CD4-positive, CD25-positive, alpha-beta regulatory T cell (primary cell): Measurements from ENCODE around the gene SLC25A45. TPM values are rescaled to one million over a fixed set of nuclear protein-coding genes. Genes with fewer than 3 reads are reported as not detected.

ENCODE experiments used
- ATAC-seq, 2 donors: fragments of 150-1000 bp; cut with Tn5 transposase; one replicate each; pipeline ENCODE4 v1.10.0; 2021; ENCODE audit warnings: low read depth in 2 of 2, moderate number of reproducible peaks in 2 of 2, moderate library complexity in 1 of 2
- DNase-seq, 3 donors: peaks; one replicate each; pipeline versions ENCODE4 v3.0.0 to v3.0.0-alpha.2; 2012 to 2022; ENCODE audit warnings: mixed read lengths in 1 of 3
- H3K27ac ChIP-seq: one replicate; pipeline ENCODE4 v1.7.0; 2013; ENCODE audit warnings: mild to moderate bottlenecking, low read length; ENCODE audit not compliant: insufficient read depth, poor library complexity, severe bottlenecking
- H3K27me3 ChIP-seq: one replicate; pipeline ENCODE4 v1.7.0; 2013; ENCODE audit warnings: low read length; ENCODE audit not compliant: control insufficient read depth, insufficient read depth
- H3K36me3 ChIP-seq: one replicate; pipeline ENCODE4 v1.7.0; 2013; ENCODE audit warnings: mild to moderate bottlenecking, low read length, moderate library complexity; ENCODE audit not compliant: control insufficient read depth, insufficient read depth
- H3K4me1 ChIP-seq: 2 replicates; pipeline ENCODE4 v1.7.0; 2013; ENCODE audit warnings: mild to moderate bottlenecking, low read length; ENCODE audit not compliant: insufficient read depth, control insufficient read depth, poor library complexity, severe bottlenecking
- H3K4me3 ChIP-seq: one replicate; pipeline ENCODE4 v1.7.0; 2013; ENCODE audit warnings: low read depth, mild to moderate bottlenecking, low read length, moderate library complexity
- H3K9me3 ChIP-seq, 2 experiments: 1 replicate in 1 of 2; 2 replicates in 1 of 2; pipeline ENCODE4 v1.7.0; 2013; ENCODE audit warnings: low read length in 2 of 2, mild to moderate bottlenecking in 1 of 2, moderate library complexity in 1 of 2; ENCODE audit not compliant: control insufficient read depth in 2 of 2
- H3K27ac Mint-ChIP-seq, 3 donors: one replicate each; pipeline ENCODE4 v1.8.0; 2020 to 2022; ENCODE audit warnings: mild to moderate bottlenecking in 3 of 3, mixed read lengths in 3 of 3, moderate library complexity in 2 of 3
- H3K27me3 Mint-ChIP-seq: one replicate; pipeline ENCODE4 v1.8.0; 2022; ENCODE audit warnings: mild to moderate bottlenecking, mixed read lengths
- H3K36me3 Mint-ChIP-seq: one replicate; pipeline ENCODE4 v1.8.0; 2020; ENCODE audit warnings: mixed read lengths
- H3K4me1 Mint-ChIP-seq, 4 donors: one replicate each; pipeline ENCODE4 v1.8.0; 2020 to 2022; ENCODE audit warnings: mixed read lengths in 4 of 4, mild to moderate bottlenecking in 1 of 4
- H3K4me3 Mint-ChIP-seq, 4 donors: one replicate each; pipeline ENCODE4 v1.8.0; 2020 to 2022; ENCODE audit warnings: mild to moderate bottlenecking in 4 of 4, mixed read lengths in 4 of 4, moderate library complexity in 3 of 4
- H3K9me3 Mint-ChIP-seq, 7 donors: one replicate each; pipeline ENCODE4 v1.8.0; 2020 to 2022; ENCODE audit warnings: mixed read lengths in 7 of 7, mild to moderate bottlenecking in 3 of 7, moderate library complexity in 2 of 7
- polyA plus RNA-seq, 4 donors: library from polyadenylated mRNA; unstranded; fragments of 300-500 nt; fragmentation: Illumina TruSeq; gene quantifications; one replicate each; pipeline ENCODE4 v1.2.3, GENCODE V29; 2021
- total RNA-seq: library from RNA; stranded (reverse); gene quantifications from one replicate; pipeline ENCODE4 v1.2.3, GENCODE V29; 2022

Gene SLC25A45
- total and polyA plus RNA-seq, 5 donors from 2014 or later = 11.1 to 40.3 (median 14.0) TPM

DNA sequence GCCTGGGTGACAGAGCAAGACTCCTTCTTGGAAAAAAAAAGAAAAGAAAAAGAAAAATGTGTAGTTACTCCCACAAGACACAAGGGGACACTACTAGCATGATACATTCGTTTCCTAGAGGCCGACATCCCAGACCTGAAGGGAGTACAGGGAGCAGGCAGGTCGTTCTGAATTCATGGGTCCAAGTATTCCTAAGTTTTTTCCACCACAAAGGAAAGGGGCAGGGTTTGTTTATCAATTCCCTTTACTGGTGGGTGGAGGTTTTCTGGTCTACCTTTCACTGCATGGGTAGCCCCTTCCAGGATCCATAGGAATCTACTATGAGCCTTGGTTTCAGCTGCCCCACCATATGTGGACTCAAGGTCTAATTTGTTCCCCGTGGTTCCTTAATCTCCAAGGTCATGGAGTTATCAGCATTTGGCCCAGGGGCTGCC, 16.1 kb downstream of the SLC25A45 start:
- Histone ChIP-seq H3K4me3 (no peak overlapping the region), H3K9me3 (no peaks in the 10 kb centered on the region), H3K27ac (no peak overlapping the region), H3K27me3 (no peaks in the 10 kb centered on the region), H3K36me3 (no peaks in the 10 kb centered on the region), H3K4me1 (no peaks in the 10 kb centered on the region)
- Mint-ChIP-seq H3K9me3 (no peaks in the 10 kb centered on the region), H3K4me3 (peak overlapping the region in 1 of 4 donors; percentile 41), H3K4me1 (peaks cover 0 to 5% (median 1%) of the 10 kb centered on the region in 4 donors), H3K27me3 (no peaks in the 10 kb centered on the region), H3K36me3 (no peaks in the 10 kb centered on the region), H3K27ac (peak overlapping the region in 1 of 3 donors; percentile 23)
- DNase-seq = peak; percentile 19 to 69 (median 64)
- ATAC-seq = peak; percentile 68

- Histone ChIP-seq H3K9me3 (no peaks in the 10 kb centered on the region), H3K27me3 (no peaks in the 10 kb centered on the region), H3K4me3 (no peak overlapping the region), H3K36me3 (no peaks in the 10 kb centered on the region), H3K4me1 (no peaks in the 10 kb centered on the region), H3K27ac (no peak overlapping the region)
- Mint-ChIP-seq H3K4me1 (peaks cover 0 to 5% (median 2%) of the 10 kb centered on the region in 4 donors), H3K27me3 (no peaks in the 10 kb centered on the region), H3K4me3 (no peak overlapping the region), H3K36me3 (no peaks in the 10 kb centered on the region), H3K9me3 (no peaks in the 10 kb centered on the region), H3K27ac (peak overlapping the region in 1 of 3 donors; percentile 66)
- ATAC-seq (no peak), DNase-seq (no peak)
Observed at GRCh38 chr11:65363770-65364169, 18.7 kb downstream of the SLC25A45 start.

GRCh38 chr11:65362966-65363365, 19.5 kb downstream of the SLC25A45 start:
- no peaks in the 10 kb centered on the region for H3K9me3 Mint-ChIP-seq
- H3K36me3 ChIP-seq = no peaks in the 10 kb centered on the region
- H3K27me3 ChIP-seq = no peaks in the 10 kb centered on the region
- no peak overlapping the region for H3K4me3 Mint-ChIP-seq
- ATAC-seq = no peak
- peaks cover 0 to 5% (median 2%) of the 10 kb centered on the region in 4 donors for H3K4me1 Mint-ChIP-seq
- no peak overlapping the region for H3K4me3 ChIP-seq
- H3K27ac Mint-ChIP-seq = peak overlapping the region in 1 of 3 donors; percentile 87
- no peaks in the 10 kb centered on the region for H3K4me1 ChIP-seq
- H3K27ac ChIP-seq = no peak overlapping the region
- peaks cover under 1% of the 10 kb centered on the region for H3K27me3 Mint-ChIP-seq
- no peaks in the 10 kb centered on the region for H3K36me3 Mint-ChIP-seq
- DNase-seq = no peak
- no peaks in the 10 kb centered on the region for H3K9me3 ChIP-seq

DNA sequence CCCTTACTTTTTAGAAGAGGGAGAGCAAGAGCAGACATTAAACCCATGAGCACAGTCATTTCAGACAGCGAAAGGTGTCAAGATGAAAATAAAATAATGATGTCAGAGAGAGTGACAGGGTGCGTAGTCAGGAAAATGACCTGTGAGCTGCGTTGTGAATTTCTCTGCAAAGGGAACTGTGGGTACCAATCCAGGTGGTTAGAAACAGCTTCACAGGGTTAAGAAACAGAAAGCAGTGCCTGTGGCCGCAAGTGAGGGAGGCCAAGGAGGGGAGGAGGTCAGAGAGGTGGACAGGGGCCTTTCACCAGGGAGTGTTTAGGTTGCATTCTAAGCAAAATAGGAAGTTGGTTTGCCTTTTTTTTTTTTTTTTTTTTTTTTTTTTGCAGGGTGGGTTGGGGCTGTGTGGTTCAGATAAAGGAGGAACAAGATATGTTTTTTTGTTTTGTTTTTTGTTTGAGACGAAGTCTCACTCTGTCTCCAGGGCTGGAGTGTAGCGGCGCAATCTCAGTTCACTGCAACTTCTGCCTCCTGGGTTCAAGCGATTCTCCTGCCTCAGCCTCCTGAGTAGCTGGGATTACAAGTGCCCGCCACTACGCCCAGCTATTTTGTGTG, 20.0 kb downstream of the SLC25A45 start:
- Histone ChIP-seq H3K27me3 (no peaks in the 10 kb centered on the region), H3K4me1 (no peaks in the 10 kb centered on the region)
- no peak overlapping the region for H3K4me3 Mint-ChIP-seq

GRCh38 chr11:65357856-65358356, 24.5 kb downstream of the SLC25A45 start:
- no peaks in the 10 kb centered on the region for H3K9me3 Mint-ChIP-seq
- Histone ChIP-seq H3K27me3 (no peaks in the 10 kb centered on the region), H3K9me3 (no peaks in the 10 kb centered on the region), H3K4me3 (no peak overlapping the region), H3K4me1 (peaks cover 10% of the 10 kb centered on the region), H3K27ac (no peak overlapping the region), H3K36me3 (no peaks in the 10 kb centered on the region)
- no peak for DNase-seq
- H3K27me3 Mint-ChIP-seq = peaks cover 14% of the 10 kb centered on the region
- H3K4me1 Mint-ChIP-seq = peaks cover 3 to 18% (median 5%) of the 10 kb centered on the region in 4 donors
- no peaks in the 10 kb centered on the region for H3K36me3 Mint-ChIP-seq
- no peak for ATAC-seq
- H3K27ac Mint-ChIP-seq = peak overlapping the region in 1 of 3 donors; percentile 58
- peak overlapping the region in 3 of 4 donors; percentile 32 to 72 (median 35) for H3K4me3 Mint-ChIP-seq

More for the DNA sequence above, 20.0 kb downstream of the SLC25A45 start:
- Histone ChIP-seq H3K9me3 (no peaks in the 10 kb centered on the region), H3K27ac (no peak overlapping the region), H3K4me3 (no peak overlapping the region), H3K36me3 (no peaks in the 10 kb centered on the region)
- ATAC-seq = peak in 1 of 2 donors; percentile 28
- Mint-ChIP-seq H3K9me3 (no peaks in the 10 kb centered on the region), H3K27me3 (peaks cover 6% of the 10 kb centered on the region), H3K4me1 (peaks cover 0 to 5% (median 2%) of the 10 kb centered on the region in 4 donors), H3K36me3 (no peaks in the 10 kb centered on the region), H3K27ac (peak overlapping the region in 2 of 3 donors; percentile 12 to 67)
- DNase-seq = no peak

DNA sequence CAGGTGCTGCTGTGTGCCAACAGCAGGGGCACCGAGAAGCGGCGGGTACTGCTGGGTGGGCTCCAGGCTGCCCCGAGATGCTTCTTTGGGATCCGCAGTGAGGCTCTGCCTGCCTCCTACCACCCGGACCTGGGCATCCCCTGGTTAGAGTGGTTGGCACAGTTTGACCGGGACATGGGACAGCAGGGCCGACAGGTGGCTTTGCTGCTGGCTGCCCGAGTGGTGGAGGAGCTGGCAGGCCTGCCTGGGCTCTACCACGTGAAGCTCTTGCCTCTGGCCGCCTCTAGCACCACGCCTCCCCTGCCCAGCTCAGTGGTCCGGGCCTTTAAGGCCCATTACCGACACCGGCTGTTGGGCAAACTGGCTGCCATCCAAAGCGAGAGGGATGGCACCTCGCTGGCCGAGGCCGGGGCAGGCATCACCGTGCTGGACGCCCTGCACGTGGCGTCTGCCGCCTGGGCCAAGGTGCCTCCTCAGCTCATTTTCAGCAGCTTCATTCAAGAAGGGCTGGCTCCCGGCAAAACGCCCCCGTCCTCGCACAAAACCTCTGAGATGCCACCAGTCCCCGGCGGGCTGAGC, 26.0 kb downstream of the SLC25A45 start:
- Mint-ChIP-seq H3K27ac (no peak overlapping the region), H3K36me3 (peaks cover 9% of the 10 kb centered on the region), H3K27me3 (peaks cover 14% of the 10 kb centered on the region), H3K4me1 (peaks cover 5 to 18% (median 8%) of the 10 kb centered on the region in 4 donors), H3K9me3 (no peaks in the 10 kb centered on the region), H3K4me3 (peak overlapping the region in 3 of 4 donors; percentile 77 to 95 (median 83))
- Histone ChIP-seq H3K27me3 (no peaks in the 10 kb centered on the region), H3K4me3 (no peak overlapping the region), H3K4me1 (peaks cover 10% of the 10 kb centered on the region), H3K27ac (no peak overlapping the region), H3K9me3 (no peaks in the 10 kb centered on the region), H3K36me3 (peaks cover 11% of the 10 kb centered on the region)
- ATAC-seq (no peak), DNase-seq (no peak)

DNA sequence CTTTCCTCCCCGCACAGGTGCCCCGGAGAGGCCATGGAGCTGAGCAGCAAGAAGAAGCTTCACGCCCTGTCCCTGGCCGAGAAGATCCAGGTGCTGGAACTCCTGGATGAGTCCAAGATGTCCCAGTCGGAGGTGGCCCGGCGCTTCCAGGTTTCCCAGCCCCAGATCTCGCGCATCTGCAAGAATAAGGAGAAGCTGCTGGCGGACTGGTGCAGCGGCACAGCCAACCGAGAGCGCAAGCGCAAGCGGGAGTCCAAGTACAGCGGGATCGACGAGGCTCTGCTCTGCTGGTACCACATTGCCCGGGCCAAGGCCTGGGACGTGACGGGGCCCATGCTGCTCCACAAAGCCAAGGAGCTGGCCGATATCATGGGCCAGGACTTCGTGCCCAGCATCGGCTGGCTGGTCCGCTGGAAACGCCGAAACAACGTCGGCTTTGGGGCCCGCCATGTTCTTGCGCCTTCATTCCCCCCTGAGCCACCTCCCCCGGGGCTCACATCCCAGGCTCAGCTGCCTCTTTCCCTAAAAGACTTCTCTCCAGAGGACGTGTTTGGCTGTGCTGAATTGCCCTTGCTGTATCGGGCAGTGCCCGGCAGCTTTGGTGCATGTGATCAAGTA, 26.6 kb downstream of the SLC25A45 start:
- Histone ChIP-seq H3K4me1 (peaks cover 10% of the 10 kb centered on the region), H3K9me3 (no peaks in the 10 kb centered on the region), H3K27ac (no peak overlapping the region), H3K4me3 (no peak overlapping the region), H3K36me3 (peaks cover 17% of the 10 kb centered on the region), H3K27me3 (no peaks in the 10 kb centered on the region)
- Mint-ChIP-seq H3K27ac (peak overlapping the region in 1 of 3 donors; percentile 59), H3K4me3 (peak overlapping the region; percentile 77 to 95 (median 86)), H3K36me3 (peaks cover 11% of the 10 kb centered on the region), H3K27me3 (peaks cover 14% of the 10 kb centered on the region), H3K9me3 (no peaks in the 10 kb centered on the region), H3K4me1 (peaks cover 5 to 18% (median 9%) of the 10 kb centered on the region in 4 donors)
- DNase-seq (no peak), ATAC-seq (no peak)
